HepG2 (cell line): ENCODE results near the gene SLC19A1. TPM values are rescaled to one million over a fixed set of nuclear protein-coding genes. Genes with fewer than 3 reads are reported as not detected.

ENCODE experiments used
- ATAC-seq: fragments of 200-7000 bp; cut with Tn5 transposase; 3 replicates; pipeline ENCODE4 v1.9.1; 2020; ENCODE audit warnings: mild to moderate bottlenecking, moderate library complexity
- Bru-seq: library from RNA; stranded (reverse); fragments of 400-500 nt; gene quantifications from one replicate; lab custom pipeline; 2021; lab: Mats Ljungman, UMichigan
- BruChase-seq, 2 experiments: library from RNA; stranded (reverse); fragments of 400-500 nt; gene quantifications; one replicate each; lab custom pipeline; 2021; lab: Mats Ljungman, UMichigan
- BruUV-seq: library from RNA; stranded (reverse); fragments of 400-500 nt; replicated peaks from 2 replicates; lab custom pipeline; 2021; lab: Mats Ljungman, UMichigan
- CTCF ChIA-PET: fragments of 300-600 bp; formaldehyde crosslinking; extraction: SDS; loops from one replicate; lab custom pipeline; 2021; ENCODE audit warnings: low total read pairs, inconsistent platforms, low intra/inter-chr PET ratio; lab: Yijun Ruan, JAX
- POLR2A ChIA-PET: fragments of 350-600 bp; sonication (Branson Sonifier 250); formaldehyde crosslinking; loops from one replicate; lab custom pipeline; 2020; ENCODE audit warnings: antibody characterized with exemption, inconsistent platforms; lab: Yijun Ruan, JAX
- DNase-seq: peaks from one replicate; pipeline ENCODE4 v3.0.0-alpha.2; 2015; ENCODE audit warnings: low spot score
- FAIRE-seq: peaks from 3 replicates; lab custom pipeline; 2011; peaks lifted over from hg19 to GRCh38; lab: Jason Lieb, UNC
- H2AFZ ChIP-seq: one replicate; pipeline ENCODE4 v1.6.1; 2011; ENCODE audit warnings: low read length, inconsistent platforms
- H3K27ac ChIP-seq: fragments of 300-600 bp; 3 replicates; pipeline ENCODE4 v1.8.0; 2011; ENCODE audit warnings: mixed run types, mild to moderate bottlenecking, mixed read lengths, low read length, inconsistent platforms; ENCODE audit not compliant: insufficient read depth; ENCODE audit errors: extremely low read length
- H3K27me3 ChIP-seq, 2 experiments: fragments of 200-600 bp in 1 of 2; 2 replicates in 1 of 2; 3 replicates in 1 of 2; pipeline versions ENCODE4 v1.6.0 to v1.8.0; 2011; ENCODE audit warnings: low read length in 2 of 2, mild to moderate bottlenecking in 2 of 2, moderate library complexity in 2 of 2, inconsistent platforms in 1 of 2; ENCODE audit not compliant: insufficient read depth in 2 of 2, control insufficient read depth in 1 of 2
- H3K36me3 ChIP-seq, 2 experiments: fragments of 200-600 bp in 1 of 2; replicated peaks in 1 of 2; 2 replicates in 1 of 2; 3 replicates in 1 of 2; pipeline versions ENCODE4 v1.5.1 to v1.8.0; 2011; ENCODE audit warnings: low read length in 2 of 2, inconsistent platforms in 1 of 2; ENCODE audit not compliant: insufficient read depth in 2 of 2, control insufficient read depth in 1 of 2
- H3K4me1 ChIP-seq: 2 replicates; pipeline ENCODE4 v1.5.1; 2012; ENCODE audit warnings: low read length, inconsistent platforms; ENCODE audit not compliant: insufficient read depth
- H3K4me2 ChIP-seq: 2 replicates; pipeline ENCODE4 v1.6.0; 2011; ENCODE audit warnings: low read depth, low read length, inconsistent platforms
- H3K4me3 ChIP-seq, 3 experiments: fragments of 200-600 bp in 1 of 3; sonication (generic), shearing (Covaris generic) in 1 of 3; replicated peaks in 1 of 3; 2 replicates each; pipeline ENCODE4 v1.5.1; 2011 to 2016; ENCODE audit warnings: low read length in 3 of 3, inconsistent platforms in 2 of 3, low read depth in 2 of 3, mild to moderate bottlenecking in 2 of 3, control low read depth in 1 of 3, mixed read lengths in 1 of 3; ENCODE audit not compliant: insufficient read depth in 1 of 3
- H3K79me2 ChIP-seq: one replicate; pipeline ENCODE4 v1.6.1; 2011; ENCODE audit warnings: low read length, inconsistent platforms; ENCODE audit not compliant: insufficient read depth
- H3K9ac ChIP-seq: 2 replicates; pipeline ENCODE4 v1.6.0; 2011; ENCODE audit warnings: mild to moderate bottlenecking, low read depth, low read length, inconsistent platforms; ENCODE audit not compliant: insufficient read depth
- H3K9me3 ChIP-seq: 2 replicates; pipeline ENCODE4 v1.5.1; 2012; ENCODE audit warnings: mild to moderate bottlenecking, low read length
- H4K20me1 ChIP-seq: 2 replicates; pipeline ENCODE4 v1.6.0; 2011; ENCODE audit warnings: inconsistent platforms, mild to moderate bottlenecking, low read length, moderate library complexity; ENCODE audit not compliant: insufficient read depth
- HOXA7 ChIP-seq: sonication (generic); formaldehyde crosslinking; IDR thresholded peaks from 2 replicates; pipeline ENCODE4 v1.8.1; 2022; ENCODE audit warnings: mild to moderate bottlenecking, missing genetic modification reagents, moderate library complexity
- MAZ ChIP-seq, 2 experiments: sonication (generic) in 1 of 2; formaldehyde crosslinking in 1 of 2; IDR thresholded peaks; 2 replicates each; pipeline versions ENCODE4 v1.5.0 to v1.6.1; 2012 to 2020; ENCODE audit warnings: low read depth in 2 of 2, mild to moderate bottlenecking in 2 of 2, borderline replicate concordance in 1 of 2, improper control_type of control experiment in 1 of 2, low read length in 1 of 2, missing genetic modification reagents in 1 of 2, moderate library complexity in 1 of 2
- RAD21 ChIP-seq: fragments of 450-650 bp; formaldehyde crosslinking; IDR thresholded peaks from 2 replicates; pipeline ENCODE4 v1.5.0; 2020; ENCODE audit warnings: mild to moderate bottlenecking
- SP1 ChIP-seq, 2 experiments: fragments of 450-650 bp in 1 of 2; sonication (generic) in 1 of 2; formaldehyde crosslinking in 1 of 2; IDR thresholded peaks; 2 replicates each; pipeline versions ENCODE4 v1.4.0 to v1.6.1; 2016 to 2020; ENCODE audit warnings: missing genetic modification reagents in 1 of 2
- SRF ChIP-seq: IDR thresholded peaks from 2 replicates; pipeline ENCODE4 v1.6.1; 2011; ENCODE audit warnings: mild to moderate bottlenecking, low read depth, low read length, moderate library complexity
- ZFP1 ChIP-seq: IDR thresholded peaks from 2 replicates; pipeline ENCODE4 v1.6.1; 2016
- ZFY ChIP-seq: sonication (generic); formaldehyde crosslinking; IDR thresholded peaks from 2 replicates; pipeline ENCODE4 v1.4.0; 2020; ENCODE audit warnings: missing genetic modification reagents
- ZNF264 ChIP-seq: sonication (generic); formaldehyde crosslinking; IDR thresholded peaks from 2 replicates; pipeline ENCODE4 v1.4.0; 2020; ENCODE audit warnings: missing genetic modification reagents
- ZNF468 ChIP-seq: sonication (generic); formaldehyde crosslinking; IDR thresholded peaks from 2 replicates; pipeline ENCODE4 v1.8.0; 2022; ENCODE audit warnings: mild to moderate bottlenecking, moderate library complexity, missing genetic modification reagents
- ZNF878 ChIP-seq: sonication (generic); formaldehyde crosslinking; IDR thresholded peaks from 2 replicates; pipeline ENCODE4 v1.8.1; 2023; ENCODE audit warnings: mild to moderate bottlenecking, missing genetic modification reagents, moderate library complexity
- WGBS: methylation state at CpG from one replicate; pipeline ENCODE4 v1.1.6; 2017; ENCODE audit warnings: low lambda C conversion rate; 5-methylcytosine and 5-hydroxymethylcytosine counted together
- in situ Hi-C: cut with HindIII; loops from 2 replicates; pipeline ENCODE4 v1.10.0; 2017; ENCODE audit warnings: low pct_unique_long_range_greater_than_20kb; ENCODE audit not compliant: extremely low pct_ligation_motif_present
- intact Hi-C: fragments of 100-400 bp; cut with micrococcal nuclease; formaldehyde crosslinking; loops from one replicate; pipeline ENCODE4 v1.10.0; 2022; ENCODE audit not compliant: unreplicated experiment
- long read RNA-seq, 2 experiments: library from RNA in 1 of 2; library from polyadenylated mRNA in 1 of 2; stranded (forward) in 1 of 2; unstranded in 1 of 2; transcript quantifications; one replicate each; pipeline ENCODE4 v2.0.0, GENCODE V29; 2019 to 2022
- polyA minus RNA-seq, 3 experiments: library from RNA; depleted of rRNA, polyadenylated mRNA; stranded (reverse); fragments of >200 nt; gene quantifications; 2 replicates each; pipeline ENCODE4 v1.2.3, GENCODE V29; 2011; ENCODE audit warnings: low replicate concordance in 1 of 3
- polyA plus RNA-seq, 8 experiments: library from polyadenylated mRNA; depleted of rRNA in 3 of 8; stranded (reverse) in 7 of 8; unstranded in 1 of 8; fragments of >200 nt; fragmentation: Illumina TruSeq in 4 of 8; extraction: Trizol in 4 of 8; gene quantifications; 2 replicates each; pipeline versions ENCODE4 v1.2.1 to v1.2.3, GENCODE V29; 2011 to 2016; ENCODE audit warnings: low read depth in 4 of 8, missing spikeins in 1 of 8, mixed read lengths in 1 of 8; ENCODE audit not compliant: insufficient read depth in 1 of 8
- total RNA-seq, 5 experiments: library from RNA; depleted of rRNA; stranded (reverse); fragments of >200 nt; fragmentation: Illumina TruSeq; extraction: Trizol; gene quantifications; 2 replicates each; pipeline ENCODE4 v1.2.3, GENCODE V29; 2016; ENCODE audit warnings: low read depth in 1 of 5
- TF ChIP-seq, protein P1 (sequence below): sonication (generic); formaldehyde crosslinking; IDR thresholded peaks from 2 replicates; pipeline ENCODE4 v1.9.0; 2022; ENCODE audit warnings: missing genetic modification reagents, mild to moderate bottlenecking, borderline replicate concordance
- TF ChIP-seq, protein P2 (sequence below): sonication (generic); formaldehyde crosslinking; IDR thresholded peaks from 2 replicates; pipeline ENCODE4 v1.5.1; 2020; ENCODE audit warnings: mild to moderate bottlenecking, missing genetic modification reagents, moderate library complexity
- TF ChIP-seq, protein P3 (sequence below): sonication (generic); formaldehyde crosslinking; IDR thresholded peaks from 2 replicates; pipeline ENCODE4 v1.8.1; 2022; ENCODE audit warnings: low read depth, mild to moderate bottlenecking, missing genetic modification reagents

SLC19A1 gene
- total RNA-seq (2016; rRNA removed; fragmentation: Illumina TruSeq; extraction: Trizol) (12.6 and 21.8 TPM in 2 replicates), polyA plus RNA-seq (2011; rRNA removed) (23.0 and 31.0 TPM in 2 replicates), polyA minus RNA-seq (2011; rRNA and poly(A)+ RNA removed; ENCODE audit: low replicate concordance) (42.0 and 128 TPM in 2 replicates), Bru-seq, nascent RNA (percentile 53 among the genes with signal in this experiment), BruChase-seq, experiment 1, labeled RNA remaining after a 6-hour chase (percentile 65 among the genes with signal in this experiment), BruChase-seq, experiment 2, labeled RNA remaining after a 2-hour chase (percentile 65 among the genes with signal in this experiment)
- 4.8 and 5.6 TPM in 2 replicates for total RNA-seq (2016; cell fraction: cytosol; rRNA removed; fragmentation: Illumina TruSeq; extraction: Trizol; ENCODE audit: low read depth)
- 11.0 and 23.6 TPM in 2 replicates for total RNA-seq (2016; cell fraction: insoluble cytoplasmic fraction; rRNA removed; fragmentation: Illumina TruSeq; extraction: Trizol)
- total RNA-seq (2016; cell fraction: membrane; rRNA removed; fragmentation: Illumina TruSeq; extraction: Trizol), result 10.8 TPM in 2 replicates
- total RNA-seq (2016; cell fraction: nucleus; rRNA removed; fragmentation: Illumina TruSeq; extraction: Trizol), result 21.2 and 27.4 TPM in 2 replicates
- polyA plus RNA-seq (2011; cell fraction: cytosol; rRNA removed), result 14.5 and 24.7 TPM in 2 replicates
- 49.0 and 62.1 TPM in 2 replicates for polyA plus RNA-seq (2011; cell fraction: nucleus; rRNA removed)
- 18.0 and 36.8 TPM in 2 replicates for polyA plus RNA-seq (2012)
- 3.7 and 4.0 TPM in 2 replicates for polyA plus RNA-seq (2016; cell fraction: cytosol; fragmentation: Illumina TruSeq; extraction: Trizol; ENCODE audit: low read depth)
- 11.1 and 13.0 TPM in 2 replicates for polyA plus RNA-seq (2016; cell fraction: insoluble cytoplasmic fraction; fragmentation: Illumina TruSeq; extraction: Trizol; ENCODE audit: low read depth)
- 6.4 and 7.2 TPM in 2 replicates for polyA plus RNA-seq (2016; cell fraction: membrane; fragmentation: Illumina TruSeq; extraction: Trizol; ENCODE audit: low read depth)
- polyA plus RNA-seq (2016; cell fraction: nucleus; fragmentation: Illumina TruSeq; extraction: Trizol; ENCODE audit: insufficient read depth, low read depth), result 44.5 and 46.0 TPM in 2 replicates
- polyA minus RNA-seq (2011; cell fraction: cytosol; rRNA and poly(A)+ RNA removed), result 32.2 and 34.4 TPM in 2 replicates
- polyA minus RNA-seq (2011; cell fraction: nucleus; rRNA and poly(A)+ RNA removed), result 12.2 and 14.7 TPM in 2 replicates
- long read RNA-seq, experiment 1, transcript SLC19A1-201 (6 exons, 3,811 nt), result major isoform, 26 of 48 reads
- long read RNA-seq, experiment 1, partial matches to known transcripts, result 4 of 48 reads
- long read RNA-seq, experiment 1, other reads (novel, unspliced or antisense), result 14 of 48 reads
- long read RNA-seq, experiment 2, partial matches to known transcripts, result 28 of 145 reads
- long read RNA-seq, experiment 2, other reads (novel, unspliced or antisense), result 116 of 145 reads

DNA sequence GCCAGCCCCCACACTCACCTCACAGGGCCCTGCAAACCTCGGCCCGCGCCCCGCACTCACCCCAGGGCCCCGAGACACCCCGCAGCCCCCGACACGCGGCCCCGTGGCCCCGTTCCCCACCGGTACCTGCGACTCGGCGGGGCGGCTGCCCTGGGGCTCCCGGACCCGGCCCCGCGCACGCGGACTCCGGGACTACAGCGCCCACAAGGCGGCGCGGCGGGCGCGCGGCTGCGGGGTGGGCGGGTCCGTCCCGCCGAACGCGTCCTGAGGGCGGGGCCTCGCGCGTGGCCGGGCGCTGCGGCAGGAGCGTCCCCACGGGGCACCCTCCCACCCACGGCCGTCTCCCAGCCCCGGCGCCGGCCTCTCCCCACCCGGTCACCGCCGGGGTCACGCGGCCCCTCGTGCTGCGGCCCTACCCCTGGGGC is at the start of gene SLC19A1:
TSS of gene SLC19A1 (minus strand) at position 199 of the 425 bp plus-strand sequence. CDS start 4,481 bp downstream, outside the sequence.
- H4K20me1 ChIP-seq, result no peaks in the 10 kb centered on the region
- ChIA-PET CTCF (no interaction called here), POLR2A (no interaction called here)
- H3K36me3 ChIP-seq, result no peaks in the 10 kb centered on the region
- FAIRE-seq (no peak), DNase-seq (no peak), ATAC-seq (peak; percentile 65)
- in situ Hi-C loops (no loop called here), intact Hi-C loops (no loop called here)
- BruUV-seq, result no TSS peak
- H3K9me3 ChIP-seq, result no peaks in the 10 kb centered on the region
- H2AFZ ChIP-seq, result no peak within 1 kb of the TSS
- H3K27ac ChIP-seq, result peak within 1 kb of the TSS; percentile 42
- H3K79me2 ChIP-seq, result peaks cover 39% of the 10 kb centered on the region
- peaks cover 3 to 26% of the 10 kb centered on the region in 2 experiments; a peak in 4 of 5 replicates for H3K27me3 ChIP-seq
- peak within 1 kb of the TSS; percentile 71 for H3K9ac ChIP-seq
- H3K4me1 ChIP-seq, result peaks cover 52% of the 10 kb centered on the region
- H3K4me3 ChIP-seq, result peak within 1 kb of the TSS; percentile 60 to 80 (median 77)
- WGBS, result 3% methylated on average over 12 of the region's 59 CpGs
- peak within 1 kb of the TSS; percentile 86 for H3K4me2 ChIP-seq
- TF ChIP-seq ZNF264 (CRISPR knock-in tag) (no peak), ZFY (CRISPR knock-in tag) (peak; percentile 51; the same call in 1 of the 2 replicates), SP1 (IDR thresholded peaks at IDR 0.05) (no peak), SP1 (CRISPR knock-in tag; IDR thresholded peaks at IDR 0.05) (peak; percentile 23; the same call in 1 of the 2 replicates), RAD21 (CRISPR knock-in tag) (peak; percentile 33; the same call in 1 of the 2 replicates), MAZ (IDR thresholded peaks at IDR 0.05; ENCODE audit: borderline replicate concordance, low read depth, low read length) (no peak), MAZ (CRISPR knock-in tag; IDR thresholded peaks at IDR 0.05; ENCODE audit: low read depth) (no peak), SRF (no peak), ZNF878 (CRISPR knock-in tag) (no peak), ZFP1 (CRISPR knock-in tag) (no peak), HOXA7 (no peak), ZNF468 (CRISPR knock-in tag) (no peak)
- TF ChIP-seq, protein P1, sequence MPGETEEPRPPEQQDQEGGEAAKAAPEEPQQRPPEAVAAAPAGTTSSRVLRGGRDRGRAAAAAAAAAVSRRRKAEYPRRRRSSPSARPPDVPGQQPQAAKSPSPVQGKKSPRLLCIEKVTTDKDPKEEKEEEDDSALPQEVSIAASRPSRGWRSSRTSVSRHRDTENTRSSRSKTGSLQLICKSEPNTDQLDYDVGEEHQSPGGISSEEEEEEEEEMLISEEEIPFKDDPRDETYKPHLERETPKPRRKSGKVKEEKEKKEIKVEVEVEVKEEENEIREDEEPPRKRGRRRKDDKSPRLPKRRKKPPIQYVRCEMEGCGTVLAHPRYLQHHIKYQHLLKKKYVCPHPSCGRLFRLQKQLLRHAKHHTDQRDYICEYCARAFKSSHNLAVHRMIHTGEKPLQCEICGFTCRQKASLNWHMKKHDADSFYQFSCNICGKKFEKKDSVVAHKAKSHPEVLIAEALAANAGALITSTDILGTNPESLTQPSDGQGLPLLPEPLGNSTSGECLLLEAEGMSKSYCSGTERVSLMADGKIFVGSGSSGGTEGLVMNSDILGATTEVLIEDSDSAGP, result no peak
- TF ChIP-seq, protein P2, sequence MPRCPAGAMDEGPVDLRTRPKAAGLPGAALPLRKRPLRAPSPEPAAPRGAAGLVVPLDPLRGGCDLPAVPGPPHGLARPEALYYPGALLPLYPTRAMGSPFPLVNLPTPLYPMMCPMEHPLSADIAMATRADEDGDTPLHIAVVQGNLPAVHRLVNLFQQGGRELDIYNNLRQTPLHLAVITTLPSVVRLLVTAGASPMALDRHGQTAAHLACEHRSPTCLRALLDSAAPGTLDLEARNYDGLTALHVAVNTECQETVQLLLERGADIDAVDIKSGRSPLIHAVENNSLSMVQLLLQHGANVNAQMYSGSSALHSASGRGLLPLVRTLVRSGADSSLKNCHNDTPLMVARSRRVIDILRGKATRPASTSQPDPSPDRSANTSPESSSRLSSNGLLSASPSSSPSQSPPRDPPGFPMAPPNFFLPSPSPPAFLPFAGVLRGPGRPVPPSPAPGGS (CRISPR knock-in tag), result no peak; the same call in 1 of the 2 replicates
- TF ChIP-seq, protein P3, sequence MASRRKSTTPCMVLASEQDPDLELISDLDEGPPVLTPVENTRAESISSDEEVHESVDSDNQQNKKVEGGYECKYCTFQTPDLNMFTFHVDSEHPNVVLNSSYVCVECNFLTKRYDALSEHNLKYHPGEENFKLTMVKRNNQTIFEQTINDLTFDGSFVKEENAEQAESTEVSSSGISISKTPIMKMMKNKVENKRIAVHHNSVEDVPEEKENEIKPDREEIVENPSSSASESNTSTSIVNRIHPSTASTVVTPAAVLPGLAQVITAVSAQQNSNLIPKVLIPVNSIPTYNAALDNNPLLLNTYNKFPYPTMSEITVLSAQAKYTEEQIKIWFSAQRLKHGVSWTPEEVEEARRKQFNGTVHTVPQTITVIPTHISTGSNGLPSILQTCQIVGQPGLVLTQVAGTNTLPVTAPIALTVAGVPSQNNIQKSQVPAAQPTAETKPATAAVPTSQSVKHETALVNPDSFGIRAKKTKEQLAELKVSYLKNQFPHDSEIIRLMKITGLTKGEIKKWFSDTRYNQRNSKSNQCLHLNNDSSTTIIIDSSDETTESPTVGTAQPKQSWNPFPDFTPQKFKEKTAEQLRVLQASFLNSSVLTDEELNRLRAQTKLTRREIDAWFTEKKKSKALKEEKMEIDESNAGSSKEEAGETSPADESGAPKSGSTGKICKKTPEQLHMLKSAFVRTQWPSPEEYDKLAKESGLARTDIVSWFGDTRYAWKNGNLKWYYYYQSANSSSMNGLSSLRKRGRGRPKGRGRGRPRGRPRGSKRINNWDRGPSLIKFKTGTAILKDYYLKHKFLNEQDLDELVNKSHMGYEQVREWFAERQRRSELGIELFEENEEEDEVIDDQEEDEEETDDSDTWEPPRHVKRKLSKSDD, result no peak
